GM21447 (cell line): Measurements from ENCODE around the gene TM9SF1.

ENCODE experiments used
- ATAC-seq: cut with Tn5 transposase; IDR thresholded peaks from one replicate; pipeline ENCODE4 v1.9.1; 2021; ENCODE audit not compliant: unreplicated experiment

TM9SF1 gene

DNA sequence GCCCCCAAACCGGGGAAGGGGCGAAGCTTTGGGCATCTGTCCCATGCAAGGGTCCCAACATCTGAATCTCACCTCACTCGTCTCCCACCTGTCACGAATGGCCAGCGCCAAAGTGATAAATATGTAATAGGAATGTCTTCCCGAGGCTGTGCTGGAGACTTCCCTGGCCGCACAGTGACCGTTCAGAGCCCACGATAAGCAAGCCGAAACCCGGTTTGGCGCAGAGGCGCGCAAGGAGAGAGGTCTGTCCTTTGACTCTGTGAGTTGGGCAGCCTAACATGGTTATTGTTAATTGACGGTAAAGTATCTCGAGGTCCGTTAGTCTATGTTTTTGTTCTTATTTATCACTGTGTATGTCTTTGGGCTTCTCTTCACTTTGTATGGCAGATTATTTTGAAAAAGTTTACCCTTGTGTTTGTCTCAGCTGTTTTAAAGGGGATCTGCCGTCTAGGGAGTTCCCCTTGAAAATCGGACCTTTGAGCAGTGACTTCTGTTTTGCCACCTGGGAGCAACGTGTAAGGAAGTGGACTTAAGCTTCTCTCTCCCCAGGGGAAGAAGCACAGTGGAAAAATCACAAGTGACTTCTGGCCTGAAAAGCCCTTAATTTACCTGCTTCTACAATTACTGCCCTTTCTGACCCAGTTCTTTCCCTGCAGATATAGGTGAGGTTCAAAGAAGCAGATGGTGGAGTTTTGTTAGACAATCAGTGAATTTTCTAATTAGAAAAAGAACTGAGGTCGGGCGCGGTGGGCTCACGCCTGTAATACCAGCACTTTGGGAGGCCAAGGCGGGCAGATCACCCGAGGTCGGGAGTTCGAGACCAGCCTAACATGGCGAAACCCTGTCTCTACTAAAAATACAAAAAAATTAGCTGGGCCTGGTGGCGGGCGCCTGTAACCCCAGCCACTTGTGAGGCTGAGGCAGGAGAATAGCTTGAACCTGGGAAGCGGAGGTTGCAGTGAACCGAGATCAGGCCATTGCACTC, 1.1 kb upstream of the TM9SF1 start:
- ATAC-seq = peak; percentile 35

GRCh38 chr14:24194873-24195185, 412 bp downstream of the TM9SF1 start:
- ATAC-seq = no peak

DNA sequence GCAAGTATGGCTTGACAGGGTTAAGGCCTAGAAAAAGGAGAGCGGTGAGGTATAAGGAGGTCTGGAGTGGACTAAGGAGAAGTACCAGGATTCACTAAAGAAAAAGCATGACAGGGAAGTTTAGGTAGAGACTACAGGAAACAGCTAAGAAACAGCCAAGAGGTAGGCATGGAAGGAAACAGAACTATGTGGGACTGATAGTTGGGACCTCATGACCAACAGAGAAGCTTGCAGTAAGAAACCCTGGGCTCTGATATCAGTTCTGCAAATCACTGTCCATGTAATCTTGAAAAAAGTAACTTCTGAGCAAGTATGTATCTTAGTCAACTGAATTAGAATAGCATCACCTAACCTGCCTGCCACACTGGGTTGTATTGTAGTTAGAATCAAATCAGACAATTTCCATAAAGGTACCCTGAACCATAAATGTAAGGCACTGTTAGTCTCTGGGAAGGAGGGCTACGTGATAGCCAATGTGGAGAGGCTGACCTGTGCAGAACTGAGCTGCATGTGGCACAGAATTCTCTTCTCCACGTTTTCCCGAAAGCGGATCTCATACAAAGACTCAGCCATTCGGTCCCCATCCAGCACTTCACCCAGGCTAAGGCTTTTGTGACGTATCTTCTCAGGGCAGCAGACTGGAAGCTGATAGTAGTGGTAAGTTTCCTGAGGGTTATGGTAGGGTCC, 912 bp downstream of the TM9SF1 start:
- no peak for ATAC-seq

DNA sequence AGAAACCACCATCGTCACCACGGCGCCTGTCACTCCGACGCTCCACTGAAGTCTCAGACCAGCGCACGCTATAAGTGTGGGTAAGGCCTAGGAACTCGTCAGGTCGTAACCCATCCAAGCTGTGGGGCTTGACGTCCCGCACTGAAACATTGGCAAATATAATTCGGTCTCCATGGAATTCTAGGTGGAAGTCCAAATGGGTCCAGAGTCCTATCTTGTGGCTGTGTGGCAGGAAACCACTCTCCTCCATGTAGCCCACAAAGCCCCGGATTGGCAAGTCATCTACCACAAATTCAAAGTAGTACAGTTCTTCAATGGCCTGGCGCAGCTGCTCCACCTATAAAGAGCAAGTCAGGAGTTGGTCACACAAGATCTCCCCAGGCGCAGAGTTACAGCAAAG, 2.3 kb downstream of the TM9SF1 start:
- ATAC-seq = no peak

GRCh38 chr14:24190416-24190815, 4.8 kb downstream of the TM9SF1 start:
- no peak for ATAC-seq

- ATAC-seq = no peak
Measured at GRCh38 chr14:24189460-24189859, 5.8 kb downstream of the TM9SF1 start.

- no peak for ATAC-seq
Measured at GRCh38 chr14:24189059-24189375, 6.2 kb downstream of the TM9SF1 start.

- peak; percentile 93 for ATAC-seq
Measured at GRCh38 chr14:24188251-24189058, 6.8 kb downstream of the TM9SF1 start, which contains the start of gene IPO4. Gene IPO4 (minus strand): TSS chr14:24188816. CDS start chr14:24188787, 29 bp downstream.

DNA sequence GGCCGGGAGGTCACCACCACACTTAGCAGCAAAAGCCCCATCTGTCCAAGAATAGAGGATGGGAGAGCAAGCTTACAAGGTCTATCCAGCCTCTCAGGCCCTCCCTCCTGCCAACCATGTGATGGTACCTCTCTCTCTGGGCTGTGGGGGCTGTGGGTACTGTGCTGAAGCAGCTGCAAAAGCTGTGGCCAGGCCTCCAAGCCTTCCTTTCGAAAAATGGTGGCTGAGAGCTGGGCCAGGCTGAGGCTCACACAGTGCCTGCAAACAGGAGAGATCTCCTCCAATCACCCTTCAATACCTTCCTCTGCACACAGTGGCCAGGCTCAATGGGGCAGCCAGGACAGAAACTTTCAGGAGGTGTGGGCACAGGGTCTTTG, 7.7 kb downstream of the TM9SF1 start:
- no peak for ATAC-seq

GRCh38 chr14:24186831-24187538, 8.3 kb downstream of the TM9SF1 start:
- ATAC-seq = no peak

DNA sequence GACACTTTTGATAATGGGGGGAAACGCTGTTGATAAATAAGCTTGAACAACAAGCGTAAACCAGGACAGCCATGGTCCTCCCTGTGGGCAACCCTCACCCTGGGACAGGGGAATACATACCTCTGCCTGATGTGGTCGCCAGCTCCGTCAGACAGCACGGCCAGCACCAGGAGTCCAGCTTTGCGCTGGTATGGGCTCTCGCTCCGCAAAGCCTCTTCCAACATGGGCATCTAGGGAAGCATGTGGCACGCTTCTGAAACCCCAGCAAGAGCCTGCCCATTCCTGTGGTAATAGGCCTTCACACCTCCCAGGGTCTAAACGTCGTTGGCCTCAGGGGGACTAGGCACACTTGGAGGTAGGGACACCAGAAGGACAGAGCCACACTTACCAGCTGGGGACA, 9.5 kb downstream of the TM9SF1 start:
- ATAC-seq = no peak

DNA sequence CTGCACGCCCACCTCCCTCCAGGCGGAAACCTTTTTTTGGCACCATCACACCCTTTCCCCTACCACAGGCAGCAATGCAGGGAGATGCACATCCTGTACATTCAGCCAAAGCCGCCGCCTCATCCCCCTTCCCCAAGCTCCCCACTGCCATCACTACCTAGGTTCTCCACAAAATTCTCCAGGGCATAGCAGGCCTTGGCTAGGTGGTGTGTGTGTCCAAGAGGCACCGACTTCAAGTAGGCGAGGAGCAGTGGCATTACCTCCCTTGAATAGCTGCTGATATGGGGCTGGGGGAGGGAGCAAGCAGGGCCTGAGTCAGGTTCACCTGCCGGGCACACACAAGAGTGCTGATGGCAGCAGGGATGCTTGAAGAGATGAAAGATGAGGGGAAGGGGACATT, 10.2 kb downstream of the TM9SF1 start:
- ATAC-seq = no peak

DNA sequence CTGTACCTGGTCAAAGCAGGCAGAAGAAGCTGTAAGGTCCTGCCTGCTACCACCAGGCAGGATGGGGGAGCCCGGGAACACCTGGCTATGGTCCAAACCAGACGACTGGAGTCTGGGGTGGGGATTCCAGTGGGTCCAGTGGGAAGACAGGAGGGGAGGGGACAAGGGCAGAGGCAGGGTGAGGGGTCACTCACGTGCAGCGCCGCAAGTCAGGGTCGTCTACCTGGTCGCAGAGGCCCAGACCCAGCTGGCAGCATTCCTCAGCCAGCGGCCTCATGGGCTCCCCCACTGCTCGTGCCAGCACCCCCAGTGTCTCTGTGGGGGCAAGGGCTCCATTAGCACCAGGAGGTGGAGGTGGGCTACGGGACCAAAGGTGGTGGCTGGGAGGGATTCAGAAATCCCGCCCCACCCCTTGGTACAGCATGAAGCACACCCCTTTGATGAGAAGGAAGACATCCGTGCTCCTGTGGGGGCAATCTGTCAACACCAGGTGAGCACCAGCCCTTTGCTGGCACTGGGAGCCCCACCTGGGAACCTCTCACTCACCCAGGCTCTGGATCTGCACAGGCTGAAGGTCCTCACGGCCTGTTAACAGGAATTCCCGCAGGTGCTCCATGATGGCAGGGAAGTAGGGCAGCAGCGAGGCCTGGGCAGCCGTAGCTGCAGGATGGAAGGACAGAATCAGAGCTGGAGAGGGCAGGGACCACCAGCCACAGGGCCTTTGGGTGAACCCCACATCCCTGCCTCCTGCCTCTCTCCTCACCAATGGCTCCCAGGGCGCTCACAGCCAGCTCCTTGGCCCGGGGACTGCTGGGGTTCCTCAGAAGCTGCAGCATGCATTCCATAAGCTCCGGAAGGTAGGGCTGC, 10.9 kb downstream of the TM9SF1 start:
- no peak for ATAC-seq

GRCh38 chr14:24183014-24183481, 12.2 kb downstream of the TM9SF1 start:
- ATAC-seq = no peak

GRCh38 chr14:24182110-24182882, 12.9 kb downstream of the TM9SF1 start:
- no peak for ATAC-seq

GRCh38 chr14:24181371-24182077, 13.7 kb downstream of the TM9SF1 start:
- no peak for ATAC-seq

DNA sequence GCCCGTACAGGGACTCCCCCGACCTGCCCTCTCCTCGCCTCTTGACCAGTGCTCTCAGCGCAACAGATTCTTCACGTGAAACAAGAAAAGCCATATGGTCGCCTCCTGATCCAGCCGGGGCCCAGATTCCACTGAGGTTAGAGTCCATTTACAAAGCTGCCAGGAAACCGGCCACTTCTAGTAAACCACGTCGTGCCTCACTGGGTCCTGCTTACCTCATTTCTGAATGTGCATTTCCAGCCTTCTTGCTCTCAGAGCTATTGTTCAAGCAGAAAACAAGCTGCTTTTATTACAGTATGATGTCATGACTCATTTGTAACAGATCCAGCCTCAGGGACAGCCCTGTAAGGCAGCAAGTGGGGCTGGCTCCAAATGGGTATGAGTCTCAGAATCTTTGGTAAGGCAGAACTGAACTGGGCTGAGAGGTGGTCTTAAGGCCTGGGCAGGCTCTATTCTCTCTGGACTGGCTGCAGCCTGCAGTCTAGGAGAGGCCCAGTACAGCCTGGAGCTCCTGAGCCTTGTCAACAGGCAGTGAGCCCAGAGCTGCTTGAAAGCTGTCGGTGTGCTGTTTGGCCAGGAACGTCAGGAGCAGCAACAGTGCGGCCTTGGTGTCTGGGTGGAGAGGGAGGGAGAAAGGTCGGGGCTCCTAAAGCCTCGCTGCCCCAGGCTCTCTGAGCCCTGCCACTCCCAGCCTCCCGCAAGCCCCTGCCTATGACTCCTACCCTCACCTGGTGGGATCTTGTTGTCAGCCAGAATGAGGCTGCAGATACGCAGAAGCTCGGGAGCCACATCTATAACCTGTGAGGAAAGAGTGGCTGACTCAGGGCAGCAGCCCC, 15.1 kb downstream of the TM9SF1 start:
- no peak for ATAC-seq
